Nephron progenitor cell (in vitro differentiated cells): ENCODE results near the gene KRT3.

Experiments used
- DNase-seq: peaks from one replicate; pipeline ENCODE4 v3.0.0; 2021
- H3K27ac Mint-ChIP-seq: 2 replicates; pipeline ENCODE4 v1.8.0; 2021; ENCODE audit warnings: mild to moderate bottlenecking, moderate library complexity, mixed read lengths
- H3K27me3 Mint-ChIP-seq: 2 replicates; pipeline ENCODE4 v1.8.0; 2021; ENCODE audit warnings: mild to moderate bottlenecking, low read depth, mixed read lengths; ENCODE audit not compliant: poor library complexity
- H3K36me3 Mint-ChIP-seq: 2 replicates; pipeline ENCODE4 v1.8.0; 2021; ENCODE audit warnings: low read depth, mixed read lengths
- H3K4me1 Mint-ChIP-seq: 2 replicates; pipeline ENCODE4 v1.8.0; 2021; ENCODE audit warnings: mixed read lengths
- H3K4me3 Mint-ChIP-seq: 2 replicates; pipeline ENCODE4 v1.8.0; 2021; ENCODE audit warnings: mild to moderate bottlenecking, moderate library complexity, mixed read lengths
- H3K9me3 Mint-ChIP-seq: 2 replicates; pipeline ENCODE4 v1.8.0; 2021; ENCODE audit warnings: mild to moderate bottlenecking, moderate library complexity, mixed read lengths
- TF ChIP-seq, protein P1 (sequence below): fragments of 200-600 bp; sonication (generic); IDR thresholded peaks from 2 replicates; pipeline ENCODE4 v1.5.0; 2021; ENCODE audit warnings: antibody characterized with exemption

The KRT3 gene

DNA sequence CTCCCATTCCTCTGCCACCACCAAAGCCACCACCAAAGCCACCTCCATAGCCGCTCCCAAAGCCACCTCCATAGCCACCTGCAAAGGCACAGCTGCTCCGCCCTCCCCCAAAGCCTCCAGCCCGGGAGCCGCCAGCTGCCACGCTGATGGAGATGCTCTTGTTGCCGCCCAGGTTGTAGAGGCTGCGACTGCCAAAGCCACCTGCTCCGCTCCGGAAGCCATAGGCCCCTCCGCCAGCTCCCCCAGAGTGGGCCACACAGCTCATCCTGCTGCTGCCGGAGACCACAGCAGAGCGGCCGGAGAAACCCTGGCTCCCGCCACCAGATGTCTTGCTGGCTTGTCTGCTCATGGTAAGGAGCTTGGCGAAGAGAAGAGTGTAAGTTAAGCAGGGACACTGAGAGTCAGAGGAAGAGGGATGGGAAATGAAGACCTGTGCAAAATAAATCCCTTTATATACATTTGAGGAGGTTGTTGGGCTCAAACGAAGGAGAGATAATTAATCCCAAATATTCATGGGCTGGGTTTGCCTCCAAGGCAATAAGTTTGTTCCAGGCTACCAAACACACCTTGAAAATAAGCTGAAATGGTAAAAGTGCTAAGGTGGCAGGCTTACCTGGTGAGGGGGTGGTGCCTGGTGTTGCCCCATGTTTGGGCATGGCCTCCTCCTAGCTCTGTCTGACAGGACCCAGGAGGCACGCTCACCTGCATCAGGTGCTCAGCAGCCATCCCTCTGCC lies at the start of gene KRT3:
TSS of gene KRT3 (minus strand) at position 424 of the 735 bp plus-strand sequence. CDS start at position 349, 75 bp downstream.
- no peaks in the 10 kb centered on the region for H3K9me3 Mint-ChIP-seq
- H3K4me3 Mint-ChIP-seq: no peak within 1 kb of the TSS

DNA sequence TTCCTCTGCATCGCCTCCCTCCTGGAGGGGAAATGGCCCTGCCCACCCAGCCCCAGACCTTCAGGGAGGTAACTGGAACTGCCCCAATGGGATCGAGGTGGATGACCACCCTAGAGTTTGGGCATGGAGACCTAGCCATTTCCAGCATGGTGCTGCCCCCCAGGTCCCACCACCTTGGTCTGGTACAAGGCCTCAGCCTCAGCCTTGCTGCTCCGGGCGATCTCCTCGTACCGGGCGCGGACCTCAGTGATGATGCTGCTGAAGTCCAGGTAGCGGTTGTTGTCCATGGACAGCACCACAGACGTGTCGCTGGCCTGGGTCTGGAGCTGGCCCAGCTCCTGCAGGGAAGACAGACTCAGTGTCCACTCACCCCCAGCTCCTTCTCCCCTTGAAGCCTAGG lies 48.5 kb upstream of the KRT3 start:
- Mint-ChIP-seq H3K9me3 (no peaks in the 10 kb centered on the region), H3K27ac (no peak overlapping the region), H3K27me3 (peaks cover 20% of the 10 kb centered on the region), H3K4me3 (no peak overlapping the region), H3K4me1 (no peaks in the 10 kb centered on the region), H3K36me3 (no peaks in the 10 kb centered on the region)
- TF ChIP-seq, protein P1, sequence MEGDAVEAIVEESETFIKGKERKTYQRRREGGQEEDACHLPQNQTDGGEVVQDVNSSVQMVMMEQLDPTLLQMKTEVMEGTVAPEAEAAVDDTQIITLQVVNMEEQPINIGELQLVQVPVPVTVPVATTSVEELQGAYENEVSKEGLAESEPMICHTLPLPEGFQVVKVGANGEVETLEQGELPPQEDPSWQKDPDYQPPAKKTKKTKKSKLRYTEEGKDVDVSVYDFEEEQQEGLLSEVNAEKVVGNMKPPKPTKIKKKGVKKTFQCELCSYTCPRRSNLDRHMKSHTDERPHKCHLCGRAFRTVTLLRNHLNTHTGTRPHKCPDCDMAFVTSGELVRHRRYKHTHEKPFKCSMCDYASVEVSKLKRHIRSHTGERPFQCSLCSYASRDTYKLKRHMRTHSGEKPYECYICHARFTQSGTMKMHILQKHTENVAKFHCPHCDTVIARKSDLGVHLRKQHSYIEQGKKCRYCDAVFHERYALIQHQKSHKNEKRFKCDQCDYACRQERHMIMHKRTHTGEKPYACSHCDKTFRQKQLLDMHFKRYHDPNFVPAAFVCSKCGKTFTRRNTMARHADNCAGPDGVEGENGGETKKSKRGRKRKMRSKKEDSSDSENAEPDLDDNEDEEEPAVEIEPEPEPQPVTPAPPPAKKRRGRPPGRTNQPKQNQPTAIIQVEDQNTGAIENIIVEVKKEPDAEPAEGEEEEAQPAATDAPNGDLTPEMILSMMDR: no peak
- no peak for DNase-seq

More for the DNA sequence above, at the start of gene KRT3:
- DNase-seq: no peak
- TF ChIP-seq, protein P1: no peak
- Mint-ChIP-seq H3K27ac (no peak within 1 kb of the TSS), H3K27me3 (peaks cover 26% of the 10 kb centered on the region), H3K4me1 (no peaks in the 10 kb centered on the region), H3K36me3 (no peaks in the 10 kb centered on the region)

DNA sequence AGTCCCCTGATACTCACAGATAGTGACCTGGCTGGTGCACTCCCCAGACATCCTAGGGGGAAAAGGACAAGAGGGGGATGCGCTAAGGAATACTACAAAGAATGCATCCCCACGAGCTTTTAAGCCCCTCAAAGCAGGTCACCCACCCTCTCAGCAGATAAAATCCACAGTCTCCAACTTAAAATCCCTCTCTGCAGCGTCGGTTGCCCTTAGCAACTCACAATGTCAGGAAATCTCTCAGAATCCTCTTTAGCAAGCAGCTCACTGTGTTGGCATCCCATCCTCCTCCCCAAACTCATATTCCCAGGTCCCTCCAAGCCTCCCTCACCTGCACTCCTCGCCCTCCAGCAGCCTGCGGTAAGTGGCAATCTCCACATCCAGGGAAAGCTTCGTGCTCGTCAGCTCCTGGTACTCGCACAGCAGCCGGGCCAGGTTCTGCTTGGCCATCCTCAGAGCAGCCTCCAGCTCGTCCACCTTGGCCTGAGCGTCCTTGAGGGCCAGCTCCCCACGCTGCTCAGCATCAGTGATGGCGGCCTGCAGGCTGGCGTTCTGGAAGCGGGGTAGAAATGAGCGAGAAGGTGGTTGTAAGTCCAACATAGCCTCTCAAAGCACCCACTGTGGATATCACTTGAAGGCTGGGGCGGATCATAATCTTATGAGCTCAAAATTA lies 43.7 kb upstream of the KRT3 start:
- DNase-seq: no peak
- TF ChIP-seq, protein P1: no peak
- Mint-ChIP-seq H3K36me3 (no peaks in the 10 kb centered on the region), H3K4me3 (no peak overlapping the region), H3K27me3 (peaks cover 25% of the 10 kb centered on the region), H3K4me1 (peaks cover 12% of the 10 kb centered on the region), H3K9me3 (no peaks in the 10 kb centered on the region), H3K27ac (no peak overlapping the region)

DNA sequence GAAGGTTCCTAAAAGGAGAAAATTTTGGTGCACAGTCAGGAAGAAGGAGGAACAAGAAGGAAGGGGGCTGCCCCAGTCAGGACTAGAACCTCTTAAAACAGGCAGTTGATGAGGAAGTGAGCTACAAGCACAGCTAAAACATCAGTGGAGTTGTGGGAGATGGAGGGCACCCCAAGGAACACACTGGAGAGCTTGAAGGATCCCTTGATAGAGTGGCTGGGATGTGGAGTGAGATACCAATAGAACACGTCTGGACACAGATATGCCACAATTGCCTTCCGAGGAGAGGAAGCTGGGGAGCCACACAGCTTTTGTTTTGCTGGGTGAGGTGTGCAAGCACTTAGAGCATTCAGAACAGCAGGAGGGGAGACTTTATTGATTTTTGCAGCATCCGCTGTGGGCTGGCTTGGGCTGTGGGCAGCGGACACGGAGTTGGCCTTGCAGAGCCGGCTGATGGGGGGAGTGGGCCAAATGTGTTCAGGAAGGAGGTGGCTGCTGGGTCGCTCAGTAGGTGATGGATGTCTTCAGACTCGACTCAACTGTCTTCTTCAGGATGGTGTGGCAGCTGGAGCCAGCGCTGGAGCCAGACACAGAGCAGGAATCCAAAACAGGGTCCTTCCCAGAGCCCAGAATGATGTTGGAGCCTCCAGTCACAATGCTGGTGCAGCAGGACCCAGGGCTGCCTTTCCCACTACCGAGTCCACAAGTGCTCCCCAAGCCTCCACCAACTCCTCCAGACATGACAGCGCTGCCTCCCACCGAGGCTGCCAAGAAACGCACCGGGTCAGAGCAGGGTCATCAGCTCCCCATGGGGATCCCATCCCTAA lies 42.9 kb upstream of the KRT3 start:
- Mint-ChIP-seq H3K27me3 (peaks cover 25% of the 10 kb centered on the region), H3K4me3 (no peak overlapping the region), H3K27ac (no peak overlapping the region), H3K9me3 (no peaks in the 10 kb centered on the region), H3K4me1 (peaks cover 12% of the 10 kb centered on the region), H3K36me3 (no peaks in the 10 kb centered on the region)
- DNase-seq: no peak
- TF ChIP-seq, protein P1: no peak

DNA sequence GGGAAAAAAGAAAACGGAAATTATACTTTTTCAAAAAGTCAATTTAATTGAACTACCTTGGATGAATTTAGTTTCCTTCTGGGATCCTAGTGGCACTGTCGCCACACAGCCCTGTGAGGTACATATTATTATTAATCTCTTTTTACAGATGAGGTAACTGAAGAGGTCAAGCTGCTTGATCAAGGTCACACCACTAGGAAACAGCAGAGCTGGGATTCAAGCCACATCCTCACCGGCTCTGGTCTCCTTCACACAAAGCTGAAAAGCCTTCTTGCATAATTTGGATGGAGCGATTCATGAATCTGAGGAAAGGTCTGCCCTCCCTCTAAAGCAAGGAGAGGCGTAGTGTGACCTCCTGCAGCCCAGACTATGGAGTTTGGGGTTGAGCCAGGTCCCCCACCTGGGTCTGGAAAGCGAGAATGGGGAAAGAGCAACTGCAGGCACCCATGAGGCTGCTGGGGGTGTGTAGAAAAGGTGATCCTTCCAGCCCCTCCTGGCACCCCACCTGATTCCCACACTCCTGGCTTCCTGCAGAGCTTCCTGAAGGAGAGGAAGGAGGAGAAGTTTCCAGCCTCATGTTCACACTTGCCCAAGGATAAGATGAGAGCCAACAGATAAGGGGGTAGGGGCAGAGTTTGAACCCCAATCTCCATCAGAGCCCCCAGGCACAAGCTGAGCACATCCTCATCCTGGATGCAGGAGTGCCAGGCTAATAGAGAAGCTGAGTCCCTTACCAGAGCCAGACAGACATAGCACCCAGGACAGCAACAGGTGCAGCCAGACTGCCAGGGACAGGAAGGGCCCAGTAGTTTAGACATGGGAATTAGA lies 42.1 kb upstream of the KRT3 start:
- Mint-ChIP-seq H3K27me3 (peaks cover 21% of the 10 kb centered on the region), H3K36me3 (no peaks in the 10 kb centered on the region), H3K4me1 (peaks cover 12% of the 10 kb centered on the region), H3K9me3 (no peaks in the 10 kb centered on the region), H3K4me3 (no peak overlapping the region), H3K27ac (no peak overlapping the region)
- TF ChIP-seq, protein P1: no peak
- DNase-seq: no peak
